ENCODE data around the gene CYSTM1. TPM values are rescaled to one million over a fixed set of nuclear protein-coding genes. Genes with fewer than 3 reads are reported as not detected.

Gene CYSTM1
- total and polyA plus RNA-seq, 3 donors from 2014 or later: 33.5 to 115 (median 43.6) TPM

- no peak for DNase-seq
- TF ChIP-seq CTCF (IDR thresholded peaks at IDR 0.05) (no peak), POLR2A (IDR thresholded peaks at IDR 0.05) (no peak)
- no peaks in the 10 kb centered on the region for H3K4me1 ChIP-seq
- H3K27ac ChIP-seq: no peak overlapping the region
- H3K27me3 ChIP-seq: no peaks in the 10 kb centered on the region
- H3K9me3 ChIP-seq: no peaks in the 10 kb centered on the region
- intact Hi-C loops (cut with DNase I; ENCODE audit: low total_unique reads): no loop called here
- no peak overlapping the region for H3K4me3 ChIP-seq
- WGBS, 2 donors: 79 to 80% methylated on average over 7 of the region's 7 CpGs
- no peaks in the 10 kb centered on the region for H3K36me3 ChIP-seq (ENCODE audit: low read depth, missing control alignments)
Observed at GRCh38 chr5:140228364-140228837, 53.4 kb downstream of the CYSTM1 start.

- Histone ChIP-seq H3K36me3 (ENCODE audit: low read depth, missing control alignments) (no peaks in the 10 kb centered on the region), H3K27me3 (no peaks in the 10 kb centered on the region), H3K4me3 (no peak overlapping the region), H3K9me3 (no peaks in the 10 kb centered on the region), H3K27ac (no peak overlapping the region), H3K4me1 (no peaks in the 10 kb centered on the region)
- TF ChIP-seq POLR2A (IDR thresholded peaks at IDR 0.05): no peak
- TF ChIP-seq CTCF (IDR thresholded peaks at IDR 0.05): no peak
- intact Hi-C loops (cut with DNase I; ENCODE audit: low total_unique reads): no loop called here
- no peak for DNase-seq
- WGBS, 2 donors: 93 to 100% methylated on average over 1 of the region's 1 CpG
Observed at GRCh38 chr5:140230373-140230772, 55.4 kb downstream of the CYSTM1 start.

- Histone ChIP-seq H3K9me3 (no peaks in the 10 kb centered on the region), H3K36me3 (ENCODE audit: low read depth, missing control alignments) (no peaks in the 10 kb centered on the region), H3K27ac (no peak overlapping the region), H3K4me1 (no peaks in the 10 kb centered on the region), H3K27me3 (no peaks in the 10 kb centered on the region), H3K4me3 (no peak overlapping the region)
- DNase-seq: no peak
- intact Hi-C loops (cut with DNase I; ENCODE audit: low total_unique reads): no loop called here
- no peak for TF ChIP-seq CTCF (IDR thresholded peaks at IDR 0.05)
- TF ChIP-seq POLR2A (IDR thresholded peaks at IDR 0.05): no peak
- WGBS, 2 donors: 69 to 73% methylated on average over 1 of the region's 1 CpG
Observed at GRCh38 chr5:140232731-140233130, 57.7 kb downstream of the CYSTM1 start.

- no peak overlapping the region for H3K4me3 ChIP-seq
- H3K4me1 ChIP-seq: no peaks in the 10 kb centered on the region
- DNase-seq: no peak
- 88 to 94% methylated on average over 4 of the region's 4 CpGs for whole genome bisulfite sequencing, 2 donors
- H3K9me3 ChIP-seq: no peaks in the 10 kb centered on the region
- intact Hi-C loops (cut with DNase I; ENCODE audit: low total_unique reads): no loop called here
- H3K27ac ChIP-seq: no peak overlapping the region
- no peaks in the 10 kb centered on the region for H3K27me3 ChIP-seq
- no peaks in the 10 kb centered on the region for H3K36me3 ChIP-seq (ENCODE audit: low read depth, missing control alignments)
- TF ChIP-seq CTCF (IDR thresholded peaks at IDR 0.05) (no peak), POLR2A (IDR thresholded peaks at IDR 0.05) (no peak)
Observed at GRCh38 chr5:140234377-140234989, 59.5 kb downstream of the CYSTM1 start.
